Measurements from ENCODE around the gene HTR3E. TPM values are rescaled to one million over a fixed set of nuclear protein-coding genes. Genes with fewer than 3 reads are reported as not detected.

HTR3E gene
- total and polyA plus RNA-seq, 2 of the 13 experiments (the other 11 are each of a cell fraction or from before 2014, with no cell fraction given) = not detected

- TF ChIP-seq ZBTB37 (CRISPR knock-in tag; IDR thresholded peaks at IDR 0.05) = no peak
- 0 out of 2 replicates have a peak, but pooled peaks have one; percentile 68 for TF ChIP-seq KLF6 (CRISPR knock-in tag; IDR thresholded peaks at IDR 0.05)
- no peak for TF ChIP-seq PPARG (CRISPR knock-in tag; conservative IDR thresholded peaks at IDR 0.05)
- no peak for TF ChIP-seq TBP (CRISPR knock-in tag; IDR thresholded peaks at IDR 0.05)
- TF ChIP-seq CBX1 (IDR thresholded peaks at IDR 0.05; ENCODE audit: low read depth) = peak; percentile 41
- TF ChIP-seq MZF1 (CRISPR knock-in tag; IDR thresholded peaks at IDR 0.05; ENCODE audit: borderline replicate concordance) = no peak
- TF ChIP-seq ZNF496 (CRISPR knock-in tag; IDR thresholded peaks at IDR 0.05; ENCODE audit: insufficient replicate concordance) = no peak
- no peak for TF ChIP-seq JUNB (CRISPR knock-in tag; IDR thresholded peaks at IDR 0.05; ENCODE audit: borderline replicate concordance)
- no peak for TF ChIP-seq BRF2 (CRISPR knock-in tag; IDR thresholded peaks at IDR 0.05)
- TF ChIP-seq ZNF335 (CRISPR knock-in tag; IDR thresholded peaks at IDR 0.05) = no peak
- TF ChIP-seq KLF9 (CRISPR knock-in tag; IDR thresholded peaks at IDR 0.05; ENCODE audit: low read depth) = 0 out of 2 replicates have a peak, but pooled peaks have one; percentile 79
- TF ChIP-seq ATF7 (IDR thresholded peaks at IDR 0.05) = no peak
- TF ChIP-seq ATF7 (CRISPR knock-in tag; IDR thresholded peaks at IDR 0.05) = no peak
- no peak for TF ChIP-seq GRHL1 (CRISPR knock-in tag; conservative IDR thresholded peaks at IDR 0.05)
- no peak for TF ChIP-seq ZNF713 (CRISPR knock-in tag; IDR thresholded peaks at IDR 0.05)
- peak; percentile 55; the same call in 1 of the 2 replicates for TF ChIP-seq BRD4 (CRISPR knock-in tag; IDR thresholded peaks at IDR 0.05)
- TF ChIP-seq ZNF44 (CRISPR knock-in tag; IDR thresholded peaks at IDR 0.05) = no peak; the same call in 1 of the 2 replicates
- no peak for TF ChIP-seq ZNF276 (CRISPR knock-in tag; IDR thresholded peaks at IDR 0.05; ENCODE audit: low read depth)
- TF ChIP-seq DMAP1 (CRISPR knock-in tag; IDR thresholded peaks at IDR 0.05) = peak; percentile 95
- TF ChIP-seq ZBTB8A (CRISPR knock-in tag; IDR thresholded peaks at IDR 0.05; ENCODE audit: borderline replicate concordance, low read depth) = no peak
- TF ChIP-seq NFKBIZ (CRISPR knock-in tag; IDR thresholded peaks at IDR 0.05) = no peak
- TF ChIP-seq PRMT3 (CRISPR knock-in tag; IDR thresholded peaks at IDR 0.05; ENCODE audit: borderline replicate concordance, low read depth) = no peak
- peak; percentile 61 for TF ChIP-seq ZNF776 (CRISPR knock-in tag; IDR thresholded peaks at IDR 0.05)
- peak; percentile 75; the same call in 1 of the 2 replicates for TF ChIP-seq MXD1 (CRISPR knock-in tag; IDR thresholded peaks at IDR 0.05)
- no peak for TF ChIP-seq ZNF780A (CRISPR knock-in tag; IDR thresholded peaks at IDR 0.05)
Observed at GRCh38 chr3:184135149-184135910, 38.5 kb downstream of the HTR3E start, which contains the start of gene EIF2B5 (continued).

All from HepG2 (cell line).